GM12872 (cell line): ENCODE measurements around the gene MTF1.

Experiments
- CTCF ChIP-seq: IDR thresholded peaks from 3 replicates; pipeline ENCODE4 v1.5.1; 2011; ENCODE audit warnings: low read depth, mild to moderate bottlenecking, low read length, moderate library complexity; ENCODE audit not compliant: insufficient read depth

MTF1 gene

GRCh38 chr1:37859507-37860345 lies at the start of gene MTF1:
MTF1 (minus strand) TSS chr1:37859592; CDS start chr1:37857658, 1,934 bp downstream.
- peak; percentile 90 for TF ChIP-seq CTCF

GRCh38 chr1:37905727-37906126 lies 46.3 kb upstream of the MTF1 start:
- no peak for TF ChIP-seq CTCF

- no peak for TF ChIP-seq CTCF
Observed at GRCh38 chr1:37902983-37903382, 43.6 kb upstream of the MTF1 start.

GRCh38 chr1:37901893-37902225 lies 42.5 kb upstream of the MTF1 start:
- TF ChIP-seq CTCF, result no peak

- no peak for TF ChIP-seq CTCF
Observed at GRCh38 chr1:37901191-37901892, 42.0 kb upstream of the MTF1 start.

GRCh38 chr1:37893673-37894072 lies 34.3 kb upstream of the MTF1 start:
- TF ChIP-seq CTCF, result no peak

GRCh38 chr1:37892151-37893047 lies 33.0 kb upstream of the MTF1 start:
- TF ChIP-seq CTCF, result no peak
